Measurements from ENCODE around the gene ZNF277.
"Not testable (repeated sequence)": the region's sequence is repeated elsewhere in the genome, so short reads cannot be mapped to it uniquely, and the experiment has no call there.

ZNF277 gene

GRCh38 chr7:112288301-112288700, 81.8 kb downstream of the ZNF277 start:
- DNase-seq = no peak

GRCh38 chr7:112290065-112290464, 83.6 kb downstream of the ZNF277 start:
- no peak for DNase-seq

GRCh38 chr7:112292162-112292561, 85.7 kb downstream of the ZNF277 start:
- DNase-seq = no peak

GRCh38 chr7:112293416-112293815, 86.9 kb downstream of the ZNF277 start:
- DNase-seq = no peak

- no peak for DNase-seq
Observed at GRCh38 chr7:112296432-112296831, 89.9 kb downstream of the ZNF277 start.

- no peak for DNase-seq
Observed at GRCh38 chr7:112297681-112298080, 91.2 kb downstream of the ZNF277 start.

- no peak for DNase-seq
Observed at GRCh38 chr7:112298543-112299100, 92.1 kb downstream of the ZNF277 start.

GRCh38 chr7:112300072-112300471, 93.6 kb downstream of the ZNF277 start:
- DNase-seq = no peak

GRCh38 chr7:112300831-112301407, 94.4 kb downstream of the ZNF277 start:
- DNase-seq = no peak

GRCh38 chr7:112302566-112302965, 96.1 kb downstream of the ZNF277 start:
- no peak for DNase-seq

- peak in 7 of 58 donors; percentile 2 to 23 (median 6) for DNase-seq
Observed at GRCh38 chr7:112306903-112307302, 100.4 kb downstream of the ZNF277 start.

GRCh38 chr7:112307506-112307905, 101.0 kb downstream of the ZNF277 start:
- DNase-seq = no peak

- DNase-seq = no peak
Observed at GRCh38 chr7:112308974-112309373, 102.5 kb downstream of the ZNF277 start.

GRCh38 chr7:112316803-112317202, 110.3 kb downstream of the ZNF277 start:
- not testable (repeated sequence) for DNase-seq

GRCh38 chr7:112322070-112322469, 115.6 kb downstream of the ZNF277 start:
- DNase-seq = no peak

- no peak for DNase-seq
Observed at GRCh38 chr7:112327566-112327965, 121.1 kb downstream of the ZNF277 start.

- DNase-seq = no peak
Observed at GRCh38 chr7:112331492-112331891, 125.0 kb downstream of the ZNF277 start.

GRCh38 chr7:112334366-112334765, 127.9 kb downstream of the ZNF277 start:
- DNase-seq = no peak

GRCh38 chr7:112336261-112336660, 129.8 kb downstream of the ZNF277 start:
- DNase-seq = no peak

- DNase-seq = no peak
Observed at GRCh38 chr7:112336936-112337576, 130.6 kb downstream of the ZNF277 start.

- DNase-seq = no peak
Observed at GRCh38 chr7:112337892-112338291, 131.4 kb downstream of the ZNF277 start.

- no peak for DNase-seq
Observed at GRCh38 chr7:112338786-112339185, 132.3 kb downstream of the ZNF277 start.

GRCh38 chr7:112341464-112341863, 135.0 kb downstream of the ZNF277 start:
- DNase-seq = peak in 1 of 58 donors; percentile 3

All from anterior cingulate cortex (tissue), 58 donors.